G401.6 (cell line): ENCODE data around the gene UTF1.

Source experiments
- FAIRE-seq: peaks from 2 replicates; lab custom pipeline; 2012; peaks lifted over from hg19 to GRCh38; lab: Jason Lieb, UNC

Gene UTF1

DNA sequence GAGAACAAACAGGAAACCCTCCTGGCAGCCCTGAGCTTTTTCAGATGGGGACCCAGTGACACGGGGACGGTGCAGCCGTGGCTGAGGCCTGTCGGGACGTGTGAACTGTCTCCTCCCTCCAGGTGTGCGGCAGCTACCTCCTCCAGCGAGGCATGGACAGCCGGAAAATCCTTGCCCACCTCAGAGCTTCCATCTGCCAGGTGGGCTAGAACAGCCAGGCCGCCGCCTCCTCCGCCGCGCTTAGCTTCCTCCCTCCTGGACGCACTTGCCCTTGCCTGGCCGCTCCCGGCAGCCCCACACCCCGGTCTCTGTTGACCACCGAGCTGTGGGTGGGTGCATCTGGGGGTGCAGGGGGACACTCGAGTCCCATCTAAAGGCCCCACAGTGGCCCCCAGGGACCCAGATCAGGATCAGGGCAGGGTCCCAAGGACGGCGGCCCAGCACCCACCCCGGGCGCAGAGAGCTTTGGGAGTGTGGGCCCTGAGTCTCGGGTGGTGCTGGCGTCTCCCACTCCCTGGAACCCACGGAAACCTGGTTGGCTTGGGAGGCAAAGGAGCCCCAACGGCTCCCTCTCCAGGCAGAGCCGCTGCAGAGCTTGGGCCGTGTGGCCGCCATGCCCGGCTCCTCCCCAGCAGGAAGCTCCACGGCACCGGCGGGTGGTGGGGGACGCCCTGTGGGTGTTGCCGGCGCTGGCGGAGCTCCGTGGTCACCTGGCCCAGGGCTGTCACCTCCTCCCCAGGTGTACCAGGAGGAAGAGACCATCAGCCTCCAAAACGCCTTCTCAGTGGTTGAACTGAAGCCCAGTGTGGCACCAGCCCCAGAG lies 32.9 kb upstream of the UTF1 start:
- FAIRE-seq = no peak

GRCh38 chr10:133197786-133198185 lies 32.2 kb upstream of the UTF1 start:
- FAIRE-seq = no peak

DNA sequence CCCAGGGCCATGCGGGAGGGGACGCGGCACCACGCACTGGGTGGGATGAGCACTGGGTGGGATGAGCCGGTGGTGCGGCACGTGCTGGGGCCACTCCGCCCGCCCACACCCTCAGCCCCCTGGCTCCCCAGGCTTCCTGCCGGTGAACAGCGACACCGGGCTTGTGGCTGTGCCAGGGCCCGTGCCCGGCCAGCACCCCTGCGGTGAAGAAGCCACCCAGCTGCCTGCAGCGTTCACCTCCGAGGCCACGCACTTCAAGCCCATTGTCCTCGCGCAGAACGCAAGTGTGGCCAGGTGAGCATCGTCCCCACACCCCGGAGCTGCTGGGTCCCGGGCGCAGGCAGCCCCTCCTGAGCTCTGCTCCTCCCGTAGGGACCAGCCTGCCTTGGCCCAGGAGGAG lies 31.8 kb upstream of the UTF1 start:
- FAIRE-seq = no peak

GRCh38 chr10:133198621-133199487 lies 31.2 kb upstream of the UTF1 start:
- FAIRE-seq = no peak

DNA sequence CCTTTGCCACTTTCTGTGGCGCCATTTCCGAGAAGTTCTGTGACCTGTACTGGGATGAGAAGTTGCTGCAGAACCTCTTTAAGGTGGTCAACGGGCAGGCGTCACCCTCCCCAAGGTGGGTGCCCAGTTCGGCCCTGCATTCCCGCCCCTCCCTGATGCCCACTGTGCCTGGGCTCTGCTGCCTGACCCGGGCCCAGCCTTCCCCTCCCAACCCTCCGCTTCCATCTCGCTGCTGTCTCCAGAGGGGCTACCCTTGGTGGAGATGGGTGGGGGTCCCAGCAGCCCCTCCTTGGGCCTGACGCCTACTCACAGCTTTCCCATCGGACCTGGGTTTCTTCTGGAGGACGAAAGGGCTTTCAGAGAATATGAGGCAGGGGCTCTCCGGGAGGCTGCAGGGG lies 30.5 kb upstream of the UTF1 start:
- no peak for FAIRE-seq

DNA sequence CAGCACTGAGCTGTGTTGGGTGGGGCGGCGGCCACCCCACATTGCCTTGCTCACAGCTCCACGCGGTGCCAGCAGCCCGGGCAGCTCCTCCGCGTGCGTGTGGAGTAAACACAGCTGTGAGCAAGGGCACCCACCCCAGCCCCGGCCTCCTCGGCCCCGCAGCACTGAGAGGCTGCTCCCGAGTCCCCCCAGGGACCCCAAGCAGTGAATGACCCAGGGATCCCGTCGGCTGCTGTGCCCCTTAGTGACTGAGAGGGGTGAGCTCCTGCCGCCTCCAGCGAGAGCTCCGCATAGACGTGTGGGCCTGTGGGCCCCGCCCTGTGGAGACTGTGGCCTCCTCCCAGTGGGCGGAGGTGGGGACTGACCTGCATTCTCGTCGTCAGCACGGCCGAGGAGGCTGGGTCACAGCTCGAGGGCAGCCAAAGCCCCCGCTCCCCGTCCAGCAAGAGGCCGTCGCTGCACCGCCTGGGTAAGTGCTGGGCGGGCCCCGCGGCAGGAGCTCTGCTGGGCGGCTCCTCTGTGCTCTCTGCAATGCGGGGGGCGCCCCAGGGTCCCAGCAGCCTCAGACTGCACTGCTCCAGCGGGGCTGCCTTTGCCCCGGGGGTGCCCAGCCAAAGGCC lies 29.9 kb upstream of the UTF1 start:
- FAIRE-seq = no peak

GRCh38 chr10:133200621-133201031 lies 29.4 kb upstream of the UTF1 start:
- no peak for FAIRE-seq

DNA sequence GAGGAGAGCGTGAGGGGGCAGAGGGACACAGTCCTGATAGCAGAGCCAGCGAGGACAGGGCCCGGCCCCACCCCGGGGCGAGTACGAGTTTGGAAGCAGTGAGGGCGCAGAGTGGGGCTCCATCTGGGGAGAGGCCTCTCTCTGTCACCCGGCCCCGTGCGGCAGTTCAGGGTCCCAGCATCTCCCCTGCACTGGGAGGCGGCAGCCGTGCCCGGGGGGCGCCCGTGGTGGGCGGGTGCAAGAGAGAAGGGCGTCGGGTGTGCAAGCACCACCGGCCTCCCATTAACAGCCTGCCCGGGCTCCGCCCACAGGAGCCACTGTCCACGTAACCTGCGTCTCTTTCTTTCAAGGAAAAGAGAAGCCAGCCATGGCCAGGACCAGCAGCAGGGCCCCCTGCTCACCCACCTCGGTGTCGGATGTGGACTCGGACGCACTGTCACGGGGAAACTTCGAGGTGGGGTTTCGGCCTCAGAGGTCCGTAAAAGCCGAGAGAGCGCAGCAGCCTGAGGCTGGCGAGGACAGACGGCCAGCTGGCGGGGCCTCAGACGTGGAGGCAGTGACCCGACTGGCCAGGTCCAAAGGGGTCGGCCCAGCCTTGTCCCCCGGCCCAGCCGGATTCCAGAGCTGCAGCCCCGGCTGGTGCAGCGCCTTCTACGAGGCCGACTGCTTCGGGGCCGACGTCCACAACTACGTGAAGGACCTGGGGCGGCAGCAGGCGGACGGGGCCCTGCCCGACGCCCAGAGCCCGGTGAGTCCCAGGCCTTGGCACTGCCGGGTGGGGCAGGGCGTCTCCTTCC lies 28.7 kb upstream of the UTF1 start:
- no peak for FAIRE-seq

GRCh38 chr10:133201948-133202725 lies 27.9 kb upstream of the UTF1 start:
- FAIRE-seq = no peak

DNA sequence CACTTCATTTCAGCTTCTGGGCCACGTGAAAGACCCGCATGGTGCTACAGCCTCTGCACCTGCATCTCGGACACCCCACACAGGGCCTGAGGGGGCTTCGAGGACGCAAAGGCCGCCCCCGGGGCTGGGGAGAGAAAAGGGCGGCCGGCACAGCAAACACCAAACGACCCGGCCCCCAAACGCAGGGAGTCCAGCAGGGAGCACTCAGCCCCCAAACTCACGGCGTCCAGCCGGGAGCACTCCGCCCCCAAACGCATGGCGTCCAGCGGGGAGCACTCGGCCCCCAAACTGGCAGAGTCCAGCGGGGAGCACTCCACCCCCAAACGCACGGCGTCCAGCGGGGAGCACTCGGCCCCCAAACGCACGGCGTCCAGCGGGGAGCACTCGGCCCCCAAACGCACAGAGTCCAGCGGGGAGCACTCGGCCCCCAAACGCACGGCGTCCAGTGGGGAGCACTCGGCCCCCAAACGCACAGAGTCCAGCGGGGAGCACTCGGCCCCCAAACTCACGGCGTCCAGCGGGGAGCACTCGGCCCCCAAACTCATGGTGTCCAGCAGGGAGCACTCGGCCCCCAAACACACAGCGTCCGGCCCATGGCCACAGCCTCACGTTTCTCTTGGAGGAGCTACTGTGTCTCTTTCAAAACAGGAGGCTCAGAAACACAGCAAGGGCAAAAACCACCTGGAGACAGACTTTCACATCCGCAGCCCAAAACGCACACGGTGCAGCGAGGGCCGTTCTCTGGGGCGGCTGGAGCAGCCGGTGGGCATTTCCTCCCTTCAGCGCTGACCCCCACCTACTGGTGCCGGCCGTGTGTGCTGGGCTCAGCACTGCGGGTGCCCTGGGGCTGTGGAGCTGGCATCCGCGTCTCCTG lies 27.0 kb upstream of the UTF1 start:
- no peak for FAIRE-seq

GRCh38 chr10:133203652-133204195 lies 26.3 kb upstream of the UTF1 start:
- no peak for FAIRE-seq

DNA sequence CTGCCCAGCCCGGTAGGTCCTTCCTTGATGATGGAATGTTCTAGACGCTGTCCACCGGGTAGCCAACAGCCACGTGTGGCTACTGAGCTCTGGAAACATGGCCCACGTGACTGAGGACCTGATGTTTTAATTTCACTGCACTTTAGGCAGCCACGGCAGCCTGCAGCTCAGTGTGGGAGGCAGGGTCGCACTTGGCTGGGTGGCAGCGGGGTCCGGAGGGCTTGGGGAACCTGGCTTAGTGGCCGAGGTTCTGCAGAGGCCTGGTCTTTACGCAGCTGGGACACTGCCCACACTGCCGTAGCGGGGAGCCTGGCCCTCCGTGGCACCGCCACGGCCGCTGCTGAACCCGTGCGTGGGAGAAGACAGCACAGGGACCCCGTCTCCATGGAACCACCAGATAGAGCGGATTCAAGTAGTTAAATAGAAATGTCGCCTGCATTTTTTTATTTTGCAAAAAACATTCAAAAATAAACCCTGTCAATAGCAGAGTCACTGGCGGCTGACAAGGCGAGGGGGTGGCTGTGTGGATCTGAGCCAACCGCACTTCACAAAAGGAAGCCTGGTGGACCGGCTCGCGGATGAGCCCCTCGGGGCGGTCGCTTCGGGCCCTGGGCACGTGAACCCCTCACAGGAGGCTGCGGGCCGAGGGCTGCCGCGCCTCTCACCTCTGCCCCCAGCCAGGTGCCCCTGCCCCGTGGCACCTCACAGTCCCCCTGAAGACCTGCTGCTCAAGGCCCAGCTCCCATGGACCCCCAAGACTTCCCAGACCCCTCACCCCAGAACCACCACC lies 25.6 kb upstream of the UTF1 start:
- no peak for FAIRE-seq

DNA sequence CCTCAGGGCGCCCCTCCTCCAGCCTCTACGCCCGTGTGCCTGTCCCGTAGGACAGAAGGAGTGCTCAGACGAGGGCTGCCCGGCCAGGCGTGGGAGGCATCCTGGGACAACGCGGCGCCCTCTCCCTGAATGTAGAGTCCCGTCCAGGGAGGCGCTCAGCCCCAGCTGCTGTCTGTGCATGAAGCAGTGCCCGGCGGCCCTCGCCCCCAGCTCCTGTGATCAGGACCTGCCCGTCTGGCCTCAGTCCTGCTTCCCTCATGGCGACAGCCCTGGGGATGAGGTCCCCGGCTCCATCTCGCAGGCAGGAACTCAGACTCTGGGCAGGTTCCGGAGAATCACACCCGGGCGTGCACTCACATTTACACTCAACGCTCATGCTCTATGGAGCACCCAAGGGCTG lies 24.9 kb upstream of the UTF1 start:
- no peak for FAIRE-seq

GRCh38 chr10:133206356-133207040 lies 23.5 kb upstream of the UTF1 start:
- FAIRE-seq = no peak

DNA sequence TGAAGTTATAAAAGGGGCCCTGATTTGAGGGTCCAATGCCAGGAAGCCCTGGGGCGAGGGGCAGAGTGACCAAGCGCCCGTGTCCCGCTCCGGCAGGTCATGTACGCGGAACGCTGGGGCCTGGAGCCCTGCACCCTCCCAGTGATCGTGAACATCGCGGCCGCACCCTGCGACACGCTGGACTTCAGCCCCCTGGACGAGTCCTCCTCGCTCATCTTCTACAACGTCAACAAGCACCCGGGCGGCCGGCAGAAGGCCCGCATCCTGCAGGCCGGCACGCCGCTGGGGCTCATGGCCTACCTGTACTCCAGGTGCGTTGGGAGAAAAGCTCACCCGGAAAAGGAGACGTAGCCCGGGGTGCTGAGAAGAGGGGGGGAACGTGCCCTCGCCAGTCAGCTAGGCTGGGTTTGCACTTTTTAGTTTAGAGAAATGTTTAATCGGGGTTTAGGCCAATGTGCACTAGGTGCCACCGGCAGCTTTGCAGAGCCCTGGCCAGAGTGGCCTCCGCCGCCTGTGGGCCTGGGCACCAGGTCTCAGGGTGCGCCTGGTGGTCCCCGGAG lies 22.9 kb upstream of the UTF1 start:
- no peak for FAIRE-seq

- FAIRE-seq = no peak
Observed at GRCh38 chr10:133207627-133208026, 22.4 kb upstream of the UTF1 start.

- FAIRE-seq = no peak
Observed at GRCh38 chr10:133208466-133208865, 21.6 kb upstream of the UTF1 start.

DNA sequence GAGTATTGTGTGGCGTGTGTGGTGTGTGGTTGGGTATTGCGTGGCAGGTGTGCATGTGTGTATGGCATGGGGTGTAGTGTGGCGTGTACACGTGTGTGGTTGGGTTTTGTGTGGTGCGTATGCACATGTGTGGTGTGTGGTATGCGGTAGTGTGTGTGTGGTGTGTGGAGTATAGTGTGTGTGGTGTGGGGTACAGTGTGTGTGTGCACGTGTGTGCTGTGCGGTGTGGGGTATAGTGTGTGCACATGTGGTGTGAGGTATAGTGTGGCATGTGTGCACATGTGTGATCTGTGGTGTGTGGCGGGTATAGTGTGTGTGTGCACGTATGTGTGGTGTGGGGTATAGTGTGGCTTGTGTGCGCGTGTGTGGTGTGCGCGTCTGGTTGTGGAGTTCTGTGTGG lies 20.9 kb upstream of the UTF1 start:
- no peak for FAIRE-seq
